CD14-positive monocyte (primary cell): Measurements from ENCODE around the gene SYCP2L. TPM values are rescaled to one million over a fixed set of nuclear protein-coding genes. Genes with fewer than 3 reads are reported as not detected.
"Not testable (repeated sequence)": the region's sequence is repeated elsewhere in the genome, so short reads cannot be mapped to it uniquely, and the experiment has no call there.

ENCODE experiments used
- DNase-seq, 3 donors: peaks; one replicate each; pipeline ENCODE4 v3.0.0-alpha.2; 2011 to 2022
- H2AFZ ChIP-seq: 2 replicates; pipeline ENCODE4 v1.6.0; 2012; ENCODE audit warnings: mild to moderate bottlenecking, low read depth, low read length, inconsistent platforms; ENCODE audit not compliant: insufficient read depth, poor library complexity, severe bottlenecking
- H3K27ac ChIP-seq, 2 donors: 1 replicate in 1 of 2; 2 replicates in 1 of 2; pipeline ENCODE4 v1.5.1; 2012 to 2013; ENCODE audit warnings: low read length in 2 of 2, control low read depth in 1 of 2, inconsistent platforms in 1 of 2, low read depth in 1 of 2, mild to moderate bottlenecking in 1 of 2
- H3K27me3 ChIP-seq, 2 donors: one replicate each; pipeline versions ENCODE4 v1.6.0 to v1.6.1; 2011 to 2013; ENCODE audit warnings: low read length in 2 of 2; ENCODE audit not compliant: control insufficient read depth in 2 of 2, insufficient read depth in 2 of 2
- H3K36me3 ChIP-seq, 2 donors: replicated peaks in 1 of 2; 1 replicate in 1 of 2; 2 replicates in 1 of 2; pipeline versions ENCODE4 v1.5.1 to v1.6.1; 2012 to 2013; ENCODE audit warnings: low read length in 2 of 2, control low read depth in 1 of 2, inconsistent platforms in 1 of 2, mild to moderate bottlenecking in 1 of 2; ENCODE audit not compliant: insufficient read depth in 2 of 2, control insufficient read depth in 1 of 2
- H3K4me1 ChIP-seq, 2 donors: 1 replicate in 1 of 2; 2 replicates in 1 of 2; pipeline versions ENCODE4 v1.5.1 to v1.6.1; 2012 to 2013; ENCODE audit warnings: low read length in 2 of 2, control low read depth in 1 of 2, inconsistent platforms in 1 of 2, mild to moderate bottlenecking in 1 of 2, moderate library complexity in 1 of 2; ENCODE audit not compliant: insufficient read depth in 2 of 2, control insufficient read depth in 1 of 2
- H3K4me2 ChIP-seq: replicated peaks from 2 replicates; pipeline ENCODE3; 2012; ENCODE audit warnings: low read length, moderate library complexity, mild to moderate bottlenecking; ENCODE audit not compliant: poor library complexity, severe bottlenecking; ENCODE audit errors: extremely low read depth
- H3K4me3 ChIP-seq, 3 experiments: fragments of 200-600 bp in 1 of 3; sonication (generic) in 1 of 3; replicated peaks in 1 of 3; 1 replicate in 2 of 3; 2 replicates in 1 of 3; pipeline ENCODE4 v1.5.1; 2011 to 2013; ENCODE audit warnings: low read length in 3 of 3, mild to moderate bottlenecking in 3 of 3, control low read depth in 2 of 3, low read depth in 2 of 3, inconsistent platforms in 1 of 3, moderate library complexity in 1 of 3
- H3K79me2 ChIP-seq: 2 replicates; pipeline ENCODE4 v1.6.0; 2012; ENCODE audit warnings: mild to moderate bottlenecking, control low read depth, inconsistent platforms, low read length, moderate library complexity; ENCODE audit not compliant: insufficient read depth
- H3K9ac ChIP-seq: 2 replicates; pipeline ENCODE4 v1.6.0; 2017; ENCODE audit warnings: low read length, mild to moderate bottlenecking; ENCODE audit not compliant: insufficient read depth, poor library complexity, severe bottlenecking
- H3K9me3 ChIP-seq, 2 donors: replicated peaks in 1 of 2; 1 replicate in 1 of 2; 2 replicates in 1 of 2; pipeline versions ENCODE4 v1.5.1 to v1.6.1; 2012 to 2013; ENCODE audit warnings: low read length in 2 of 2, control low read depth in 1 of 2; ENCODE audit not compliant: control insufficient read depth in 1 of 2, insufficient read depth in 1 of 2
- H4K20me1 ChIP-seq: 2 replicates; pipeline ENCODE4 v1.6.0; 2012; ENCODE audit warnings: mild to moderate bottlenecking, low read length, control low read depth, moderate library complexity; ENCODE audit not compliant: insufficient read depth
- H3K27ac Mint-ChIP-seq, 7 donors: one replicate each; pipeline ENCODE4 v1.8.0; 2020; ENCODE audit warnings: mild to moderate bottlenecking in 7 of 7, mixed read lengths in 7 of 7, moderate library complexity in 6 of 7, inconsistent platforms in 2 of 7
- H3K27me3 Mint-ChIP-seq, 3 donors: one replicate each; pipeline ENCODE4 v1.8.0; 2021 to 2022; ENCODE audit warnings: low read depth in 3 of 3, mild to moderate bottlenecking in 3 of 3, mixed read lengths in 3 of 3, moderate library complexity in 3 of 3, inconsistent platforms in 1 of 3
- H3K36me3 Mint-ChIP-seq, 2 donors: one replicate each; pipeline ENCODE4 v1.8.0; 2020; ENCODE audit warnings: mixed read lengths in 2 of 2, inconsistent platforms in 1 of 2, mild to moderate bottlenecking in 1 of 2
- H3K4me1 Mint-ChIP-seq: one replicate; pipeline ENCODE4 v1.8.0; 2020; ENCODE audit warnings: mild to moderate bottlenecking, mixed read lengths
- H3K4me3 Mint-ChIP-seq, 2 donors: one replicate each; pipeline ENCODE4 v1.8.0; 2020; ENCODE audit warnings: mild to moderate bottlenecking in 2 of 2, mixed read lengths in 2 of 2, moderate library complexity in 1 of 2
- H3K9me3 Mint-ChIP-seq, 7 donors: one replicate each; pipeline ENCODE4 v1.8.0; 2020 to 2022; ENCODE audit warnings: mixed read lengths in 7 of 7, mild to moderate bottlenecking in 6 of 7, moderate library complexity in 6 of 7, inconsistent platforms in 2 of 7
- WGBS: methylation state at CpG from one replicate; pipeline ENCODE4 v1.1.5; 2013; ENCODE audit warnings: missing lambda C conversion rate; ENCODE audit not compliant: insufficient coverage; 5-methylcytosine and 5-hydroxymethylcytosine counted together
- intact Hi-C, 2 donors: fragments of 100-400 bp; cut with micrococcal nuclease; formaldehyde crosslinking; loops; one replicate each; pipeline versions ENCODE4 v1.15.0 to v1.15.1; 2023
- polyA plus RNA-seq, 3 donors: library from polyadenylated mRNA; depleted of rRNA in 1 of 3; unstranded in 2 of 3; stranded (reverse) in 1 of 3; fragments of 300-500 nt in 2 of 3; fragments of >200 nt in 1 of 3; fragmentation: Illumina TruSeq in 2 of 3; gene quantifications; 1 replicate in 2 of 3; 2 replicates in 1 of 3; pipeline ENCODE4 v1.2.3, GENCODE V29; 2012 to 2021
- TF ChIP-seq, protein P1 (sequence below): fragments of 200-600 bp; IDR thresholded peaks from one replicate; pipeline ENCODE4 v1.8.0; 2022; ENCODE audit warnings: antibody characterized with exemption, mild to moderate bottlenecking

Gene SYCP2L
- polyA plus RNA-seq, 3 donors, result 0.08 TPM; not detected in 2

GRCh38 chr6:10979603-10980002 is 92.8 kb downstream of the SYCP2L start:
- Mint-ChIP-seq H3K4me1 (no peaks in the 10 kb centered on the region), H3K9me3 (peaks cover 0 to 3% (median 0%) of the 10 kb centered on the region in 7 donors), H3K4me3 (no peak overlapping the region), H3K27me3 (peaks cover 6 to 19% (median 7%) of the 10 kb centered on the region in 3 donors), H3K27ac (no peak overlapping the region), H3K36me3 (no peaks in the 10 kb centered on the region)
- no peaks in the 10 kb centered on the region for H4K20me1 ChIP-seq
- H3K9ac ChIP-seq, result no peak overlapping the region
- no CpG with 5 or more reads among the region's 1 CpG for WGBS
- H3K36me3 ChIP-seq, result no peaks in the 10 kb centered on the region
- H3K4me3 ChIP-seq, result no peak overlapping the region
- no peaks in the 10 kb centered on the region for H3K9me3 ChIP-seq
- no peak overlapping the region for H2AFZ ChIP-seq
- no peaks in the 10 kb centered on the region for H3K79me2 ChIP-seq
- H3K27me3 ChIP-seq, result peaks cover 0 to 7% of the 10 kb centered on the region in 2 donors
- no peak overlapping the region for H3K27ac ChIP-seq
- intact Hi-C loops, result no loop called here
- no peak for DNase-seq
- H3K4me2 ChIP-seq, result no peak overlapping the region
- H3K4me1 ChIP-seq, result no peaks in the 10 kb centered on the region
- TF ChIP-seq, protein P1, sequence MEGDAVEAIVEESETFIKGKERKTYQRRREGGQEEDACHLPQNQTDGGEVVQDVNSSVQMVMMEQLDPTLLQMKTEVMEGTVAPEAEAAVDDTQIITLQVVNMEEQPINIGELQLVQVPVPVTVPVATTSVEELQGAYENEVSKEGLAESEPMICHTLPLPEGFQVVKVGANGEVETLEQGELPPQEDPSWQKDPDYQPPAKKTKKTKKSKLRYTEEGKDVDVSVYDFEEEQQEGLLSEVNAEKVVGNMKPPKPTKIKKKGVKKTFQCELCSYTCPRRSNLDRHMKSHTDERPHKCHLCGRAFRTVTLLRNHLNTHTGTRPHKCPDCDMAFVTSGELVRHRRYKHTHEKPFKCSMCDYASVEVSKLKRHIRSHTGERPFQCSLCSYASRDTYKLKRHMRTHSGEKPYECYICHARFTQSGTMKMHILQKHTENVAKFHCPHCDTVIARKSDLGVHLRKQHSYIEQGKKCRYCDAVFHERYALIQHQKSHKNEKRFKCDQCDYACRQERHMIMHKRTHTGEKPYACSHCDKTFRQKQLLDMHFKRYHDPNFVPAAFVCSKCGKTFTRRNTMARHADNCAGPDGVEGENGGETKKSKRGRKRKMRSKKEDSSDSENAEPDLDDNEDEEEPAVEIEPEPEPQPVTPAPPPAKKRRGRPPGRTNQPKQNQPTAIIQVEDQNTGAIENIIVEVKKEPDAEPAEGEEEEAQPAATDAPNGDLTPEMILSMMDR, result no peak

GRCh38 chr6:10981409-10981808 is 94.6 kb downstream of the SYCP2L start:
- H3K27ac ChIP-seq, result no peak overlapping the region
- no peaks in the 10 kb centered on the region for H3K4me1 ChIP-seq
- no peaks in the 10 kb centered on the region for H4K20me1 ChIP-seq
- 67% methylated on average over 1 of the region's 1 CpG for WGBS
- no peaks in the 10 kb centered on the region for H3K79me2 ChIP-seq
- H3K27ac Mint-ChIP-seq, result no peak overlapping the region
- no peak for DNase-seq
- no peaks in the 10 kb centered on the region for H3K36me3 ChIP-seq
- peaks cover 0 to 9% (median 0%) of the 10 kb centered on the region in 7 donors for H3K9me3 Mint-ChIP-seq
- TF ChIP-seq, protein P1, result no peak
- no peaks in the 10 kb centered on the region for H3K9me3 ChIP-seq
- peaks cover 6 to 19% (median 7%) of the 10 kb centered on the region in 3 donors for H3K27me3 Mint-ChIP-seq
- no peak overlapping the region for H3K4me2 ChIP-seq
- H3K4me3 ChIP-seq, result no peak overlapping the region
- intact Hi-C loops, result no loop called here
- H3K4me3 Mint-ChIP-seq, result no peak overlapping the region
- H3K27me3 ChIP-seq, result peaks cover 0 to 7% of the 10 kb centered on the region in 2 donors
- no peaks in the 10 kb centered on the region for H3K4me1 Mint-ChIP-seq
- no peak overlapping the region for H2AFZ ChIP-seq
- no peaks in the 10 kb centered on the region for H3K36me3 Mint-ChIP-seq
- H3K9ac ChIP-seq, result no peak overlapping the region

- not testable (repeated sequence) for H3K4me3 ChIP-seq
These were observed 98.1 kb downstream of the SYCP2L start for GRCh38 chr6:10984959-10985358.

More at GRCh38 chr6:10984959-10985358, 98.1 kb downstream of the SYCP2L start:
- H2AFZ ChIP-seq, H3K9me3 ChIP-seq, H3K36me3 ChIP-seq, H3K4me1 ChIP-seq, H3K79me2 ChIP-seq, H3K4me1 Mint-ChIP-seq, H3K27me3 ChIP-seq, H3K27ac Mint-ChIP-seq, H3K36me3 Mint-ChIP-seq, H3K4me3 Mint-ChIP-seq, H3K27ac ChIP-seq, H3K4me2 ChIP-seq, H3K9ac ChIP-seq, H4K20me1 ChIP-seq, intact Hi-C loops, DNase-seq: not testable (repeated sequence)
- peaks cover 5 to 16% (median 6%) of the 10 kb centered on the region in 3 donors for H3K27me3 Mint-ChIP-seq
- H3K9me3 Mint-ChIP-seq, result peaks cover 0 to 11% (median 2%) of the 10 kb centered on the region in 7 donors
- WGBS, result no CpG with 5 or more reads among the region's 2 CpGs
